Liver (tissue), 9 donors: ENCODE data around the gene URI1. TPM values are rescaled to one million over a fixed set of nuclear protein-coding genes. Genes with fewer than 3 reads are reported as not detected.

ENCODE experiments used
- DNase-seq: peaks from one replicate; pipeline ENCODE4 v3.0.0-alpha.2; 2017; ENCODE audit warnings: low spot score
- H3K27ac ChIP-seq, 2 donors: one replicate each; pipeline ENCODE4 v1.7.0; 2013; ENCODE audit warnings: inconsistent platforms in 2 of 2, low read length in 2 of 2, control low read depth in 1 of 2, low read depth in 1 of 2, mild to moderate bottlenecking in 1 of 2
- H3K27me3 ChIP-seq, 4 donors: one replicate each; pipeline versions ENCODE4 v1.6.1 to v1.7.0; 2013; ENCODE audit warnings: low read length in 3 of 4, inconsistent platforms in 1 of 4, mild to moderate bottlenecking in 1 of 4, moderate library complexity in 1 of 4; ENCODE audit not compliant: control insufficient read depth in 4 of 4, insufficient read depth in 4 of 4
- H3K36me3 ChIP-seq, 4 donors: one replicate each; pipeline versions ENCODE4 v1.6.1 to v1.7.0; 2013; ENCODE audit warnings: low read length in 3 of 4, mild to moderate bottlenecking in 3 of 4, low read depth in 1 of 4, moderate library complexity in 1 of 4; ENCODE audit not compliant: control insufficient read depth in 4 of 4, insufficient read depth in 3 of 4
- H3K4me1 ChIP-seq, 4 donors: one replicate each; pipeline versions ENCODE4 v1.6.1 to v1.7.0; 2013; ENCODE audit warnings: low read length in 3 of 4, mild to moderate bottlenecking in 3 of 4, moderate library complexity in 1 of 4; ENCODE audit not compliant: control insufficient read depth in 4 of 4, insufficient read depth in 4 of 4
- H3K4me3 ChIP-seq, 3 donors: one replicate each; pipeline versions ENCODE4 v1.6.1 to v1.7.0; 2013; ENCODE audit warnings: low read length in 3 of 3, control low read depth in 1 of 3, low read depth in 1 of 3, mild to moderate bottlenecking in 1 of 3
- H3K9ac ChIP-seq, 2 donors: one replicate each; pipeline ENCODE4 v1.7.0; 2013; ENCODE audit warnings: low read length in 2 of 2, mild to moderate bottlenecking in 2 of 2, moderate library complexity in 2 of 2, control low read depth in 1 of 2, low read depth in 1 of 2
- H3K9me3 ChIP-seq, 4 donors: one replicate each; pipeline versions ENCODE4 v1.6.1 to v1.7.0; 2013; ENCODE audit warnings: low read length in 3 of 4; ENCODE audit not compliant: control insufficient read depth in 4 of 4
- EGR1 ChIP-seq, 2 donors: IDR thresholded peaks; 2 replicates each; pipeline ENCODE4 v1.6.1; 2016 to 2018; ENCODE audit warnings: antibody characterized with exemption in 2 of 2, low read depth in 2 of 2
- FOXA1 ChIP-seq: IDR thresholded peaks from 2 replicates; pipeline ENCODE4 v1.6.1; 2016; ENCODE audit warnings: antibody characterized with exemption
- FOXA2 ChIP-seq: IDR thresholded peaks from 2 replicates; pipeline ENCODE4 v1.6.1; 2016; ENCODE audit warnings: antibody characterized with exemption
- HNF4A ChIP-seq, 2 donors: conservative IDR thresholded peaks; 2 replicates each; pipeline ENCODE4 v1.6.1; 2016; ENCODE audit warnings: antibody characterized with exemption in 2 of 2, mild to moderate bottlenecking in 2 of 2
- HNF4G ChIP-seq: IDR thresholded peaks from 2 replicates; pipeline ENCODE4 v1.6.1; 2016; ENCODE audit warnings: antibody characterized with exemption
- JUND ChIP-seq, 2 donors: IDR thresholded peaks; 2 replicates each; pipeline ENCODE4 v1.6.1; 2016; ENCODE audit warnings: antibody characterized with exemption in 2 of 2
- RAD21 ChIP-seq, 2 donors: IDR thresholded peaks; 2 replicates each; pipeline ENCODE4 v1.6.1; 2016; ENCODE audit warnings: antibody characterized with exemption in 2 of 2, mild to moderate bottlenecking in 2 of 2
- RXRA ChIP-seq, 2 donors: IDR thresholded peaks; 2 replicates each; pipeline ENCODE4 v1.6.1; 2017 to 2018; ENCODE audit warnings: antibody characterized with exemption in 2 of 2, mild to moderate bottlenecking in 1 of 2
- TAF1 ChIP-seq: conservative IDR thresholded peaks from 2 replicates; pipeline ENCODE4 v1.6.1; 2016; ENCODE audit warnings: antibody characterized with exemption, mild to moderate bottlenecking
- YY1 ChIP-seq: IDR thresholded peaks from 2 replicates; pipeline ENCODE4 v1.6.1; 2016; ENCODE audit warnings: antibody characterized with exemption, mild to moderate bottlenecking
- WGBS: extraction: QIAGEN DNeasy Blood & Tissue Kit; methylation state at CpG from one replicate; pipeline ENCODE4 v1.1.7; 2013; 5-methylcytosine and 5-hydroxymethylcytosine counted together
- polyA plus RNA-seq, 2 donors: library from polyadenylated mRNA; stranded (reverse) in 1 of 2; unstranded in 1 of 2; fragments of 200-250 nt in 1 of 2; fragments of >200 nt in 1 of 2; fragmentation: Nextera tagmentation in 1 of 2; extraction: Ambion mirVana in 1 of 2; gene quantifications; one replicate each; pipeline versions ENCODE4 v1.2.1 to v1.2.3, GENCODE V29; 2013 to 2015
- total RNA-seq, 2 donors: library from RNA; depleted of rRNA; stranded (reverse); fragments of >200 nt; gene quantifications; one replicate each; pipeline ENCODE4 v1.2.3, GENCODE V29; 2014
- TF ChIP-seq, protein P1 (sequence below): IDR thresholded peaks from 2 replicates; pipeline ENCODE4 v1.6.1; 2016; ENCODE audit warnings: antibody characterized with exemption
- TF ChIP-seq, protein P2 (sequence below): IDR thresholded peaks from 2 replicates; pipeline ENCODE4 v1.6.1; 2016; ENCODE audit warnings: antibody characterized with exemption
- TF ChIP-seq, protein P3 (sequence below): fragments of 150-350 bp; IDR thresholded peaks from 2 replicates; pipeline ENCODE4 v1.5.1; 2017; ENCODE audit warnings: improper control_type of control experiment, low read depth, low read length; ENCODE audit not compliant: missing input control
- TF ChIP-seq, protein P4 (sequence below): IDR thresholded peaks from 2 replicates; pipeline ENCODE4 v1.6.1; 2016; ENCODE audit warnings: antibody characterized with exemption, mild to moderate bottlenecking
- donor health status: healthy.
- donor health status: healthy.
- donor health status: healthy.
- donor health status: healthy.
- donor health status: healthy.

URI1 gene
- total and polyA plus RNA-seq, 4 donors, result 12.2 to 29.5 (median 15.7) TPM

DNA sequence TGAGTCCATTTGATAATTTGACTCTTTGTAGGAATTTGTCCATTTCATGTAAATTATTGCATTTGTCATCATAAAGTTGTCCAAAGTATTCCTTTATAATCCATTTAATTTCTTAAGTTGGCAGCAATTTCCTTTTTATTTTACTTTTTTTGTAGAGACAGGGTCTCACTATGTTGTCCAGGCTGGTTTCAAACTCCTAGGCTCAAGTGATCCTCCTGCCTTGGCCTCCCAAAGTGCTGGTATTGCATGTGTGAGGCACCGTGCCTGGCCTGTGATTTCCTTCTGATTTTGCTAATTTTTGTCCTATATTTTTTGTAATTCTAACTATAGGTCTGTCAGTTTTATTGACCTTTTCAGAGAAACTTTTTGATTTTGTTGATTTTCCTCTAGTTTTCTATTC is 84.9 kb downstream of the URI1 start:
- no peak overlapping the region for H3K27ac ChIP-seq
- no peaks in the 10 kb centered on the region for H3K36me3 ChIP-seq
- 99% methylated on average over 1 of the region's 1 CpG for WGBS
- DNase-seq, result no peak
- TF ChIP-seq RXRA (IDR thresholded peaks at IDR 0.05) (no peak), HNF4A (conservative IDR thresholded peaks at IDR 0.05) (no peak), RAD21 (IDR thresholded peaks at IDR 0.05) (no peak), TAF1 (no peak), FOXA2 (no peak), FOXA1 (no peak), YY1 (no peak), EGR1 (IDR thresholded peaks at IDR 0.05; ENCODE audit: low read depth in 2 of 2) (no peak), JUND (IDR thresholded peaks at IDR 0.05) (no peak), HNF4G (no peak)
- TF ChIP-seq, protein P1, sequence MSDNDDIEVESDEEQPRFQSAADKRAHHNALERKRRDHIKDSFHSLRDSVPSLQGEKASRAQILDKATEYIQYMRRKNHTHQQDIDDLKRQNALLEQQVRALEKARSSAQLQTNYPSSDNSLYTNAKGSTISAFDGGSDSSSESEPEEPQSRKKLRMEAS, result no peak
- TF ChIP-seq, protein P2, sequence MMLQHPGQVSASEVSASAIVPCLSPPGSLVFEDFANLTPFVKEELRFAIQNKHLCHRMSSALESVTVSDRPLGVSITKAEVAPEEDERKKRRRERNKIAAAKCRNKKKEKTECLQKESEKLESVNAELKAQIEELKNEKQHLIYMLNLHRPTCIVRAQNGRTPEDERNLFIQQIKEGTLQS, result no peak
- TF ChIP-seq, protein P3, sequence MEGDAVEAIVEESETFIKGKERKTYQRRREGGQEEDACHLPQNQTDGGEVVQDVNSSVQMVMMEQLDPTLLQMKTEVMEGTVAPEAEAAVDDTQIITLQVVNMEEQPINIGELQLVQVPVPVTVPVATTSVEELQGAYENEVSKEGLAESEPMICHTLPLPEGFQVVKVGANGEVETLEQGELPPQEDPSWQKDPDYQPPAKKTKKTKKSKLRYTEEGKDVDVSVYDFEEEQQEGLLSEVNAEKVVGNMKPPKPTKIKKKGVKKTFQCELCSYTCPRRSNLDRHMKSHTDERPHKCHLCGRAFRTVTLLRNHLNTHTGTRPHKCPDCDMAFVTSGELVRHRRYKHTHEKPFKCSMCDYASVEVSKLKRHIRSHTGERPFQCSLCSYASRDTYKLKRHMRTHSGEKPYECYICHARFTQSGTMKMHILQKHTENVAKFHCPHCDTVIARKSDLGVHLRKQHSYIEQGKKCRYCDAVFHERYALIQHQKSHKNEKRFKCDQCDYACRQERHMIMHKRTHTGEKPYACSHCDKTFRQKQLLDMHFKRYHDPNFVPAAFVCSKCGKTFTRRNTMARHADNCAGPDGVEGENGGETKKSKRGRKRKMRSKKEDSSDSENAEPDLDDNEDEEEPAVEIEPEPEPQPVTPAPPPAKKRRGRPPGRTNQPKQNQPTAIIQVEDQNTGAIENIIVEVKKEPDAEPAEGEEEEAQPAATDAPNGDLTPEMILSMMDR, result no peak
- TF ChIP-seq, protein P4, sequence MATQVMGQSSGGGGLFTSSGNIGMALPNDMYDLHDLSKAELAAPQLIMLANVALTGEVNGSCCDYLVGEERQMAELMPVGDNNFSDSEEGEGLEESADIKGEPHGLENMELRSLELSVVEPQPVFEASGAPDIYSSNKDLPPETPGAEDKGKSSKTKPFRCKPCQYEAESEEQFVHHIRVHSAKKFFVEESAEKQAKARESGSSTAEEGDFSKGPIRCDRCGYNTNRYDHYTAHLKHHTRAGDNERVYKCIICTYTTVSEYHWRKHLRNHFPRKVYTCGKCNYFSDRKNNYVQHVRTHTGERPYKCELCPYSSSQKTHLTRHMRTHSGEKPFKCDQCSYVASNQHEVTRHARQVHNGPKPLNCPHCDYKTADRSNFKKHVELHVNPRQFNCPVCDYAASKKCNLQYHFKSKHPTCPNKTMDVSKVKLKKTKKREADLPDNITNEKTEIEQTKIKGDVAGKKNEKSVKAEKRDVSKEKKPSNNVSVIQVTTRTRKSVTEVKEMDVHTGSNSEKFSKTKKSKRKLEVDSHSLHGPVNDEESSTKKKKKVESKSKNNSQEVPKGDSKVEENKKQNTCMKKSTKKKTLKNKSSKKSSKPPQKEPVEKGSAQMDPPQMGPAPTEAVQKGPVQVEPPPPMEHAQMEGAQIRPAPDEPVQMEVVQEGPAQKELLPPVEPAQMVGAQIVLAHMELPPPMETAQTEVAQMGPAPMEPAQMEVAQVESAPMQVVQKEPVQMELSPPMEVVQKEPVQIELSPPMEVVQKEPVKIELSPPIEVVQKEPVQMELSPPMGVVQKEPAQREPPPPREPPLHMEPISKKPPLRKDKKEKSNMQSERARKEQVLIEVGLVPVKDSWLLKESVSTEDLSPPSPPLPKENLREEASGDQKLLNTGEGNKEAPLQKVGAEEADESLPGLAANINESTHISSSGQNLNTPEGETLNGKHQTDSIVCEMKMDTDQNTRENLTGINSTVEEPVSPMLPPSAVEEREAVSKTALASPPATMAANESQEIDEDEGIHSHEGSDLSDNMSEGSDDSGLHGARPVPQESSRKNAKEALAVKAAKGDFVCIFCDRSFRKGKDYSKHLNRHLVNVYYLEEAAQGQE, result no peak
- no peak overlapping the region for H3K9ac ChIP-seq
- peaks cover 0 to 8% (median 5%) of the 10 kb centered on the region in 4 donors for H3K4me1 ChIP-seq
- no peaks in the 10 kb centered on the region for H3K9me3 ChIP-seq
- H3K27me3 ChIP-seq, result no peaks in the 10 kb centered on the region
- H3K4me3 ChIP-seq, result no peak overlapping the region

DNA sequence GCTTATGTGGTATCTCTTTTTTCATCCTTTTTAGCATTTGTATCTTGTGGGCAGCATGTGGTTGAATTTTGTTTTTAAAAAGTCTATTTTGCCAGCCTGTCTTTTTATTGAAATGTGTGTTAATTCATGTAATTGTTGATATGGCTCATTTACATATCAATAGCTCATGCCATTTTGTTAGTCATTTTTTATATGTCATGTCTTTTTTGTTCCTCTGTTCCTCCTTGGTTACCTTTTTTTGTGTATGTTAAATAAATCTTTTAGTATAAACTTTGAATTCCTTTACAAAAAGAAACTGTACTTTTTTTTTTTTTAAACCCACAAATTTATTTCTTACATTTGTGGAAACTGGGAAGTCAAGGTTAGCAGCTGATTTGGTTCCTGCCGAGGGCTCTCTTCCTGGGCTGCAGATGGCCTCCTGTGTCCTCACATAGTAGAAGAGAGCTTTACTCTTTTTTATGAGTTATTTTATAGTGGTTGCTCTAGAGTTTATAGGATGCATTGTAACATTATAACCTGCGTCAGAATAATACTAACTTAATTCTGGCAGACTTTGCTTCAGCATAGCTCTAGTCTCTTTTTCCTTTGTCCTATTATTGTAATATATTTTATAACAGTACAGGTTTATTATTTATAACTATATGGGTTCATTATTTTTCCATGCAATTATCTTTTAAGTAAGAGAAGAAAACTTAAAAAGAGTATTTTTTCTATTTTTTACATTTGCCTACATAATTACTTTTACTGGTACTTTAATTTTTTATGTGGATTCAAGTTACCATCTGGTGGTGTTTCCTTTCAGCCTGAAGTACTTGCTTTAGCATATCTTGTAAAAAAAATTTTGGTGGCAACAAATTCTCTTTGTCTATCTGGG is 86.3 kb downstream of the URI1 start:
- Histone ChIP-seq H3K9me3 (no peaks in the 10 kb centered on the region), H3K4me1 (peaks cover 0 to 8% (median 5%) of the 10 kb centered on the region in 4 donors), H3K4me3 (no peak overlapping the region), H3K27ac (no peak overlapping the region), H3K9ac (no peak overlapping the region), H3K36me3 (no peaks in the 10 kb centered on the region), H3K27me3 (no peaks in the 10 kb centered on the region)
- 82% methylated on average over 2 of the region's 2 CpGs for WGBS
- TF ChIP-seq JUND (IDR thresholded peaks at IDR 0.05) (no peak), RXRA (IDR thresholded peaks at IDR 0.05) (no peak), HNF4A (conservative IDR thresholded peaks at IDR 0.05) (no peak), EGR1 (IDR thresholded peaks at IDR 0.05; ENCODE audit: low read depth in 2 of 2) (no peak)
- TF ChIP-seq, protein P2, result no peak
- TF ChIP-seq, protein P3, result no peak
- TF ChIP-seq, protein P4, result no peak
- DNase-seq, result no peak
